ENCODE data around the gene ATXN7L3.

Gene ATXN7L3

DNA sequence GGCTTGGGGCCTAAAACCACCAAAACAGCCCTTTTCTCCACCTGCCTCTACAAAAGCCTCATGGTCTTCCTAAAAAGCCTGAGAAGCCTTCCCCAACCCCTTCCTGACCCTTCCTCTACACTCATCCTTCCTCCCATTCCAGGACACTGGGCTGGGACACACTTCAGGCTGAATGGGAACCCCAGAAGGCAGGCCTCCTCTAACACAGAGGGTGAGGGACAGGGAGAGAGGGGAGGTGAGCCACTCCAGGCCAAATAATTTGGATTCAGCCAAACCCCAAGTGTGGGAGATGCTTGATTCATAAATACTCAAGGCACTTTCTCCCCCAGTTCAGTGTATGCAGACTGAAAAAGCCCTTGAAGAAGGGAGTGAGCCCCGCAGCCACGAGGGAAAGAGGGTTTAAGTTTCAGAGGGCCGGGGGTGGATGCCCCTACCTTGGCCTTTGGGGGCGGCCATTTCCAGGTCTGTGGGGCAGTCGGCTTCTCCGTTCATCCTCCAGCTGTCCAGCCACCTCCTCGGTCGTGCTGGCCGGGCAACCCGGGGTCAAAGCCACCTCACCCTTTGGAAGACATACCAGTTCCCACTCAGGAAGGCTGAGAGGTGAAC, 18.2 kb upstream of the ATXN7L3 start:
- TF ChIP-seq FOXP2 (optimal IDR thresholded peaks at IDR 0.05; ENCODE audit: borderline replicate concordance, extremely low read depth, extremely low read length, insufficient read depth) = no peak
- TF ChIP-seq, protein P1, sequence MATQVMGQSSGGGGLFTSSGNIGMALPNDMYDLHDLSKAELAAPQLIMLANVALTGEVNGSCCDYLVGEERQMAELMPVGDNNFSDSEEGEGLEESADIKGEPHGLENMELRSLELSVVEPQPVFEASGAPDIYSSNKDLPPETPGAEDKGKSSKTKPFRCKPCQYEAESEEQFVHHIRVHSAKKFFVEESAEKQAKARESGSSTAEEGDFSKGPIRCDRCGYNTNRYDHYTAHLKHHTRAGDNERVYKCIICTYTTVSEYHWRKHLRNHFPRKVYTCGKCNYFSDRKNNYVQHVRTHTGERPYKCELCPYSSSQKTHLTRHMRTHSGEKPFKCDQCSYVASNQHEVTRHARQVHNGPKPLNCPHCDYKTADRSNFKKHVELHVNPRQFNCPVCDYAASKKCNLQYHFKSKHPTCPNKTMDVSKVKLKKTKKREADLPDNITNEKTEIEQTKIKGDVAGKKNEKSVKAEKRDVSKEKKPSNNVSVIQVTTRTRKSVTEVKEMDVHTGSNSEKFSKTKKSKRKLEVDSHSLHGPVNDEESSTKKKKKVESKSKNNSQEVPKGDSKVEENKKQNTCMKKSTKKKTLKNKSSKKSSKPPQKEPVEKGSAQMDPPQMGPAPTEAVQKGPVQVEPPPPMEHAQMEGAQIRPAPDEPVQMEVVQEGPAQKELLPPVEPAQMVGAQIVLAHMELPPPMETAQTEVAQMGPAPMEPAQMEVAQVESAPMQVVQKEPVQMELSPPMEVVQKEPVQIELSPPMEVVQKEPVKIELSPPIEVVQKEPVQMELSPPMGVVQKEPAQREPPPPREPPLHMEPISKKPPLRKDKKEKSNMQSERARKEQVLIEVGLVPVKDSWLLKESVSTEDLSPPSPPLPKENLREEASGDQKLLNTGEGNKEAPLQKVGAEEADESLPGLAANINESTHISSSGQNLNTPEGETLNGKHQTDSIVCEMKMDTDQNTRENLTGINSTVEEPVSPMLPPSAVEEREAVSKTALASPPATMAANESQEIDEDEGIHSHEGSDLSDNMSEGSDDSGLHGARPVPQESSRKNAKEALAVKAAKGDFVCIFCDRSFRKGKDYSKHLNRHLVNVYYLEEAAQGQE (IDR thresholded peaks at IDR 0.05; ENCODE audit: insufficient read depth in 1 of 2, low read depth in 2 of 2, low read length in 2 of 2) = no peak

DNA sequence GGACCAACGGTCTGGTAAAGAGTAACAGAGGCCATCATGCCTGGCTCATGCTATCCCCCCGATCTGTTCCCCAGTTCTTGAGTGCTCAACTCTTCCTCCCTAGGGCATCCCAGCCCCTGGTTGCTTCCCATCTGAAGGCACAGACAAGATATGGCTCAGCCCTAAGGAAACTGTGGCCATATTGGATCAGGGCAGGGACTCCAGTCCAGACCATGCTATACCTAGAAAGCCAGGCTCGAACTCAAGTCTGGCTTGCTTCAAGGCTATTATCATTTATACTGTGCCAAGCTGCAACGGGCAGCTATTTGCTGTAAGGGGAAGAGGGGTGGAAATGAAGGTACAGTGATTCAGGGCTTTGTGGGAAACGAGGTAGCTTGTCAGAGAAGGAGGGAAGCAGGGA, 17.0 kb upstream of the ATXN7L3 start:
- TF ChIP-seq, protein P1 (IDR thresholded peaks at IDR 0.05; ENCODE audit: insufficient read depth in 1 of 2, low read depth in 2 of 2, low read length in 2 of 2) = no peak

DNA sequence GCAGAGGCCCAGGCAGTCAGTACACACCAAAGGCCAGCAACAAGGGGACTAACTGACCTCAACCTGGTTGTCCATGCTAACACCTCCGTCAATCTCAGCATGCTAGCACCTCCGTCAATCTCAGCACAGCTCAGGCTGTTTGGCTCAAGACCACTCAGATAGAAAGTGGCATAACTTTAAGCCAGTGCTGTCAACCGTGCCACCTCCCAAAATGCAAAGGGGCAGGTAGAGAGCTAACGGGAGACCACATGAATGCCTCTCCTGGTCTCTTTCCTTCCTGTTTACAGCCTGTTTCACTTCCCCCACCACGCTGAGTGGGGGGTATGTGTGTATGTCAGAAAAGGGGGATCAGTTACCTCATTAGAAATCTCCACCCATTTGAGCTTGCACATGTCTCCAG, 16.5 kb upstream of the ATXN7L3 start:
- TF ChIP-seq TAF1 (IDR thresholded peaks at IDR 0.05; ENCODE audit: borderline replicate concordance, insufficient read depth, low read length) (no peak), FOXP2 (optimal IDR thresholded peaks at IDR 0.05; ENCODE audit: borderline replicate concordance, extremely low read depth, extremely low read length, insufficient read depth) (no peak), POLR2AphosphoS5 (IDR thresholded peaks at IDR 0.05; ENCODE audit: low read depth, low read length) (no peak), SIN3A (IDR thresholded peaks at IDR 0.05; ENCODE audit: borderline replicate concordance, insufficient read depth, low read length) (no peak)
- TF ChIP-seq, protein P1 (IDR thresholded peaks at IDR 0.05; ENCODE audit: insufficient read depth in 1 of 2, low read depth in 2 of 2, low read length in 2 of 2) = no peak

DNA sequence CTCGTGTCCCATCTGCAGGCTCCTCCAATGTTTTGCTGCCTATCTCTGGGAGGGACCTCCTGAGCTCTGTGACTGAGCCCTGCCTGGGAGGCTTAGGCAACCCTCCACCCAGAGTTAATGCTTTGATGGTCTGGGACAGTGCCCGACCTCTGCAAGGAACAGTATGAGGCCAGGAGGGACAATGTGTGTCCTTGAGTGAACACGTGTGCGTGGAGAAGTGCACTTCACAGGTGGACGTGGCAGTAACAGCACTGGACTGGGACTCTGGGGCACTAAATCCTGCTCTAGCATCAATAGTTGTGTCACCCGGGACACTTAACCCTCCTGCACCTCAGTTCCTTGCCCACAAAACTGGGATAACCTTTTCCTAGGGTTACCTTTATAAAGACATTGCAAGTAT, 15.2 kb upstream of the ATXN7L3 start:
- TF ChIP-seq TAF1 (IDR thresholded peaks at IDR 0.05; ENCODE audit: borderline replicate concordance, insufficient read depth, low read length) (no peak), SIN3A (IDR thresholded peaks at IDR 0.05; ENCODE audit: borderline replicate concordance, insufficient read depth, low read length) (no peak), POLR2AphosphoS5 (IDR thresholded peaks at IDR 0.05; ENCODE audit: low read depth, low read length) (no peak; the same call in 1 of the 2 replicates), FOXP2 (optimal IDR thresholded peaks at IDR 0.05; ENCODE audit: borderline replicate concordance, extremely low read depth, extremely low read length, insufficient read depth) (no peak)
- TF ChIP-seq, protein P1 (IDR thresholded peaks at IDR 0.05; ENCODE audit: insufficient read depth in 1 of 2, low read depth in 2 of 2, low read length in 2 of 2) = no peak

DNA sequence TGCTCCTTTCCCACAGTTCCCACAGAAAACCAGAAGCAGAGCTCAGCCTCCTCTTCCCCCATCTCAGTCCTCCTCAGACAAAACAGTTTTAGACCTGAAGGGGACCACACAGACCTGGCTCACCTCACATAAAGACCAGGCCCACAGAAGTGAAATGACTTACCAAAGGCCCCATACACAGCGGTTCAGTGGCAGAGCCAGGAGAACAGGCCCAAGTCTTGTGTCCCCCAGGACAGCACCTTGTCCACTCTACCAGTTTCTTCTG, 14.5 kb upstream of the ATXN7L3 start:
- TF ChIP-seq FOXP2 (optimal IDR thresholded peaks at IDR 0.05; ENCODE audit: borderline replicate concordance, extremely low read depth, extremely low read length, insufficient read depth) (no peak), SIN3A (IDR thresholded peaks at IDR 0.05; ENCODE audit: borderline replicate concordance, insufficient read depth, low read length) (no peak), TAF1 (IDR thresholded peaks at IDR 0.05; ENCODE audit: borderline replicate concordance, insufficient read depth, low read length) (no peak), POLR2AphosphoS5 (IDR thresholded peaks at IDR 0.05; ENCODE audit: low read depth, low read length) (no peak)
- TF ChIP-seq, protein P1 (IDR thresholded peaks at IDR 0.05; ENCODE audit: insufficient read depth in 1 of 2, low read depth in 2 of 2, low read length in 2 of 2) = no peak

All from PFSK-1 (cell line).